PC-3 (cell line): ENCODE data around the gene CDK16. TPM values are rescaled to one million over a fixed set of nuclear protein-coding genes. Genes with fewer than 3 reads are reported as not detected.

Source experiments
- ATAC-seq: fragments of 200-7000 bp; cut with Tn5 transposase; 2 replicates; pipeline ENCODE4 v1.9.1; 2020; ENCODE audit warnings: mild to moderate bottlenecking, moderate library complexity
- BruUV-seq: library from RNA; stranded (reverse); fragments of 400-500 nt; replicated peaks from 2 replicates; lab custom pipeline; 2021; lab: Mats Ljungman, UMichigan
- CTCF ChIA-PET: fragments of 300-600 bp; sonication (Branson Sonifier 250); formaldehyde crosslinking; loops from one replicate; lab custom pipeline; 2022; ENCODE audit warnings: antibody characterized with exemption; lab: Charles Lee
- POLR2A ChIA-PET: fragments of 300-600 bp; sonication (Branson Sonifier 250); formaldehyde crosslinking; loops from one replicate; lab custom pipeline; 2022; ENCODE audit warnings: antibody characterized with exemption; ENCODE audit not compliant: unreplicated experiment; lab: Charles Lee
- DNase-seq: peaks from one replicate; pipeline ENCODE4 v3.0.0-alpha.2; 2015
- H2AFZ ChIP-seq: fragments of 300-600 bp; sonication (generic); 2 replicates; pipeline ENCODE4 v1.6.0; 2016; ENCODE audit warnings: antibody characterized with exemption, low read length
- H3F3A ChIP-seq: fragments of 300-600 bp; sonication (generic); one replicate; pipeline ENCODE4 v1.6.0; 2017; ENCODE audit warnings: antibody characterized with exemption, low read length, control low read depth, mild to moderate bottlenecking; ENCODE audit not compliant: unreplicated experiment
- H3K27ac ChIP-seq: fragments of 300-600 bp; sonication (generic); 2 replicates; pipeline ENCODE4 v1.5.1; 2016; ENCODE audit warnings: mild to moderate bottlenecking, low read length
- H3K27me3 ChIP-seq: fragments of 300-600 bp; sonication (generic); 2 replicates; pipeline ENCODE4 v1.6.1; 2016; ENCODE audit warnings: low read length, mixed read lengths
- H3K36me3 ChIP-seq: fragments of 300-600 bp; sonication (generic); 2 replicates; pipeline ENCODE4 v1.6.1; 2016; ENCODE audit warnings: low read depth, mixed run types, low read length, mixed read lengths
- H3K4me1 ChIP-seq: fragments of 300-600 bp; sonication (generic); 2 replicates; pipeline ENCODE4 v1.5.1; 2016; ENCODE audit warnings: low read length; ENCODE audit not compliant: insufficient read depth
- H3K4me2 ChIP-seq: fragments of 300-600 bp; sonication (generic); 2 replicates; pipeline ENCODE4 v1.6.0; 2016; ENCODE audit warnings: low read length
- H3K4me3 ChIP-seq: fragments of 300-600 bp; sonication (generic); 2 replicates; pipeline ENCODE4 v1.5.1; 2016; ENCODE audit warnings: mild to moderate bottlenecking, low read length, mixed read lengths
- H3K79me2 ChIP-seq: fragments of 300-600 bp; sonication (generic); 2 replicates; pipeline ENCODE4 v1.6.1; 2017; ENCODE audit warnings: low read length, mixed read lengths
- H3K9ac ChIP-seq: fragments of 300-600 bp; sonication (generic); 2 replicates; pipeline ENCODE4 v1.6.0; 2016; ENCODE audit warnings: mild to moderate bottlenecking, low read length
- H3K9me2 ChIP-seq: fragments of 300-600 bp; sonication (generic); replicated peaks from 2 replicates; pipeline ENCODE4 v1.6.1; 2016; ENCODE audit warnings: mixed run types, low read length, mixed read lengths
- H3K9me3 ChIP-seq: fragments of 300-600 bp; sonication (generic); 2 replicates; pipeline ENCODE4 v1.6.1; 2016; ENCODE audit warnings: low read length, mixed read lengths
- H4K20me1 ChIP-seq: fragments of 300-600 bp; sonication (generic); 2 replicates; pipeline ENCODE4 v1.6.1; 2016; ENCODE audit warnings: low read length, mixed read lengths
- EZH2 ChIP-seq: fragments of 300-600 bp; sonication (generic); IDR thresholded peaks from one replicate; pipeline ENCODE4 v1.6.1; 2017; ENCODE audit warnings: antibody characterized with exemption, mild to moderate bottlenecking, low read length; ENCODE audit not compliant: unreplicated experiment
- EZH2phosphoT487 ChIP-seq: fragments of 300-600 bp; sonication (generic); IDR thresholded peaks from 2 replicates; pipeline ENCODE4 v1.6.1; 2018; ENCODE audit warnings: mild to moderate bottlenecking, antibody characterized with exemption, low read length, borderline replicate concordance
- intact Hi-C: fragments of 100-400 bp; cut with micrococcal nuclease; formaldehyde crosslinking; loops from 2 replicates; pipeline ENCODE4 v1.9.0; 2023
- total RNA-seq: library from RNA; depleted of rRNA; stranded (reverse); fragments of >200 nt; gene quantifications from 2 replicates; pipeline ENCODE4 v1.2.3, GENCODE V29; 2014
- TF ChIP-seq, protein P1 (sequence below): fragments of 300-600 bp; sonication (generic); conservative IDR thresholded peaks from 2 replicates; pipeline ENCODE4 v1.5.1; 2017; ENCODE audit warnings: antibody characterized with exemption, low read depth, mild to moderate bottlenecking, low read length

The CDK16 gene
- total RNA-seq, 1 experiment from 2014 or later = 155 TPM

DNA sequence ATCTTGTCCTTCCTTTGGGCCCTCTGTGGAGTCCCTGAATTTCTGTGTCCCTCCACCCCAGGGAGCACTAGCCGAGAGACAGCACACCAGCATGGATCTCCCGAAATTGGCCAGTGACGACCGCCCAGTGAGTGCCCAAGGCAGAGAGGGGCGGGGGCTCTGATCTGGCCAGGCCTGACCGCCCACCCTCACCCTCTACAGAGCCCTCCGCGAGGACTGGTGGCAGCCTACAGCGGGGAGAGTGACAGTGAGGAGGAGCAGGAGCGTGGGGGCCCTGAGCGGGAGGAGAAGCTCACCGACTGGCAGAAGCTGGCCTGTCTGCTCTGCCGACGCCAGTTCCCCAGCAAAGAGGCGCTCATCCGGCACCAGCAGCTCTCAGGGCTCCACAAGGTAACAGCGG is 33.2 kb upstream of the CDK16 start:
- ATAC-seq = no peak
- CTCF ChIA-PET = no interaction called here
- Histone ChIP-seq H3K9me3 (no peaks in the 10 kb centered on the region), H3K27me3 (no peaks in the 10 kb centered on the region), H3K9me2 (no peaks in the 10 kb centered on the region), H3K9ac (no peak overlapping the region), H3F3A (no peaks in the 10 kb centered on the region), H3K79me2 (no peaks in the 10 kb centered on the region), H3K36me3 (peaks cover 15% of the 10 kb centered on the region), H3K4me1 (0 out of 2 replicates have a peak, but pooled peaks cover under 1% of the 10 kb centered on the region), H4K20me1 (no peaks in the 10 kb centered on the region), H3K27ac (no peak overlapping the region), H3K4me2 (no peak overlapping the region), H2AFZ (no peak overlapping the region), H3K4me3 (no peak overlapping the region)
- POLR2A ChIA-PET = no interaction called here
- DNase-seq = no peak
- no peak for TF ChIP-seq EZH2
- no peak for TF ChIP-seq EZH2phosphoT487
- TF ChIP-seq, protein P1, sequence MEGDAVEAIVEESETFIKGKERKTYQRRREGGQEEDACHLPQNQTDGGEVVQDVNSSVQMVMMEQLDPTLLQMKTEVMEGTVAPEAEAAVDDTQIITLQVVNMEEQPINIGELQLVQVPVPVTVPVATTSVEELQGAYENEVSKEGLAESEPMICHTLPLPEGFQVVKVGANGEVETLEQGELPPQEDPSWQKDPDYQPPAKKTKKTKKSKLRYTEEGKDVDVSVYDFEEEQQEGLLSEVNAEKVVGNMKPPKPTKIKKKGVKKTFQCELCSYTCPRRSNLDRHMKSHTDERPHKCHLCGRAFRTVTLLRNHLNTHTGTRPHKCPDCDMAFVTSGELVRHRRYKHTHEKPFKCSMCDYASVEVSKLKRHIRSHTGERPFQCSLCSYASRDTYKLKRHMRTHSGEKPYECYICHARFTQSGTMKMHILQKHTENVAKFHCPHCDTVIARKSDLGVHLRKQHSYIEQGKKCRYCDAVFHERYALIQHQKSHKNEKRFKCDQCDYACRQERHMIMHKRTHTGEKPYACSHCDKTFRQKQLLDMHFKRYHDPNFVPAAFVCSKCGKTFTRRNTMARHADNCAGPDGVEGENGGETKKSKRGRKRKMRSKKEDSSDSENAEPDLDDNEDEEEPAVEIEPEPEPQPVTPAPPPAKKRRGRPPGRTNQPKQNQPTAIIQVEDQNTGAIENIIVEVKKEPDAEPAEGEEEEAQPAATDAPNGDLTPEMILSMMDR = no peak
- intact Hi-C loops = no loop called here
- BruUV-seq = no TSS peak

DNA sequence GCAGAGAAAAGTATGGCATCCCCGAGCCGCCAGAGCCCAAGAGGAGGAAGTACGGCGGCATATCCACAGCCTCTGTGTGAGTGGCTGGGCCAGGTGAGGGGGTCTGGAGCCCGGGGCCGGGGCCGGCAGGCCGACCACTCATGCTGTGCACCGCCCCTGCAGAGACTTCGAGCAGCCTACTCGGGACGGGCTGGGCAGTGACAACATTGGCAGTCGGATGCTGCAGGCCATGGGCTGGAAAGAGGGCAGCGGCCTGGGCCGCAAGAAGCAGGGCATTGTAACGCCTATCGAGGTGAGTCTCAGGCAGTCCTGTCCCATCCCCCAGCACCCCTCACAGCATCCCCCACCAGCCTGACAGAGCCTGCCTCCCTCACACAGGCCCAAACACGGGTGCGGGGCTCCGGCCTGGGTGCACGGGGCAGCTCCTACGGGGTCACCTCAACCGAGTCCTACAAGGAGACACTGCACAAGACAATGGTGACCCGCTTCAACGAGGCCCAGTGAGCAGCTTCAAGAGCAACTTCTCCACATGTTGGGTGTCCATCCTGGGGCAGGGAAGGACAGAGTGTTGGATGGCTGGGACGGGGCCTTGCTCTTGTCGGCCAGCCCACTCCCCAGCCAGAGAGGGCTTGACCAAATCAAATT is 32.3 kb upstream of the CDK16 start:
- Histone ChIP-seq H3K9ac (no peak overlapping the region), H3K9me3 (no peaks in the 10 kb centered on the region), H3K36me3 (peaks cover 15% of the 10 kb centered on the region), H3K27me3 (no peaks in the 10 kb centered on the region), H3K4me3 (no peak overlapping the region), H3K79me2 (peaks cover 6% of the 10 kb centered on the region), H3F3A (no peaks in the 10 kb centered on the region), H3K4me1 (0 out of 2 replicates have a peak, but pooled peaks cover 3% of the 10 kb centered on the region), H3K27ac (no peak overlapping the region), H3K9me2 (no peaks in the 10 kb centered on the region), H2AFZ (no peak overlapping the region), H4K20me1 (no peaks in the 10 kb centered on the region), H3K4me2 (no peak overlapping the region)
- ATAC-seq (no peak), DNase-seq (no peak)
- intact Hi-C loops = no loop called here
- TF ChIP-seq EZH2phosphoT487 (no peak), EZH2 (no peak)
- TF ChIP-seq, protein P1 = no peak
- ChIA-PET POLR2A (interaction anchor here (0.6 kb wide), 1 partner anchor 31 kb away, joined by 3 read pairs; no protein-coding TSS in a partner anchor), CTCF (no interaction called here)
- BruUV-seq = TSS peak; percentile 25

DNA sequence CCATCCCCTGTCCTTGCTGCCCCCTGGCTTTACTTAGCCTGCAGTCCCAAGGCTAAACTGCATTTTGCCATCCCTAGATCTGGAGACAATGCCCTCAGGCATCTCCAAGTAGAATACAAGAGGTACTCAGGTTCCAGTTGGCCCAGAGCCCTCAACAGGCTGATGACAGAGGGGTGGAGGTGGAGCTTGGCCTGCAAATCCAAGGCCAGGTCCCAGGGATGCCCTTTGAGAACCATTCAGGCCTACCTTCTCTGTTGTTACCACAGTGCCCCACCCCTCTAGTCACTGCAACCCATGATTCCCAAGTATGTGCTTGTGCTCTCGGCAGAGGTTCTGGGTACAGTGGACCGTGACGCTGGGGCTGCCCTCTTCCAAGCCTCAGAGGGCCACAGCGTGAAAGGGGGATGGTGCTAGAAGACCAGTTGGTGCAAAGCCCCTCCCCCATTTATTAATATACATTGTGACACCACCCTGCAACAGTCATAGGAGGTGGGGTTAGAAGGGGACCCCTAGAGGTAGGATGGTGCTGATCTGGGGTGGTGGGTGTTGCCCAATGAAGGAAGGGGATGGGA is 31.3 kb upstream of the CDK16 start:
- Histone ChIP-seq H3K79me2 (peaks cover 15% of the 10 kb centered on the region), H3K9me2 (no peaks in the 10 kb centered on the region), H3K9me3 (no peaks in the 10 kb centered on the region), H4K20me1 (no peaks in the 10 kb centered on the region), H3K4me3 (no peak overlapping the region), H3K4me1 (0 out of 2 replicates have a peak, but pooled peaks cover 6% of the 10 kb centered on the region), H3K27ac (no peak overlapping the region), H3K9ac (no peak overlapping the region), H2AFZ (no peak overlapping the region), H3K27me3 (no peaks in the 10 kb centered on the region), H3K36me3 (peaks cover 11% of the 10 kb centered on the region), H3F3A (no peaks in the 10 kb centered on the region), H3K4me2 (no peak overlapping the region)
- POLR2A ChIA-PET = interaction anchor here (0.6 kb wide), 1 partner anchor 30 kb away, joined by 3 read pairs; no protein-coding TSS in a partner anchor
- no peak for ATAC-seq
- DNase-seq = peak; percentile 23
- BruUV-seq = no TSS peak
- intact Hi-C loops = no loop called here
- TF ChIP-seq, protein P1 = no peak
- no peak for TF ChIP-seq EZH2
- no peak for TF ChIP-seq EZH2phosphoT487
- CTCF ChIA-PET = no interaction called here
